ENCODE data around the gene TRAF7. TPM values are rescaled to one million over a fixed set of nuclear protein-coding genes. Genes with fewer than 3 reads are reported as not detected.

Gene TRAF7
- total RNA-seq, 1 donor from 2014 or later, result 63.4 TPM

DNA sequence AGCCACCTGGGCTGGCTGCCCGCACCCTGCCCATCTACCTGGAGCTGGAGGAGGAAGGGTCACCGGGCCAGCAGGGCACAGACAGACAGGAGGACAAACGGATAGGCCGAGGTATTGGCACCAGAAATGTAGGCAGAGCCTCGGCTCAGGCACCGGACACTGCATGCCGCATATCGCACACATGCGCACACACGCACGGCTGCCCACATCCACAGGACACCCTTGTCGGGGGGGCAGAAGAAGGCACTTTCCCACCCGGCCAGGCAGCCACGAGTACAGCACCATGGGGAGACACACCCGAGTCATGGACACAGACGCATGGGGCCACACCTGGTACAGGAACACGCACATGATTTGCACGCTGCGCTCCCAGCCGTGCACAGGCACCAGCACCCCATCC is 26.4 kb downstream of the TRAF7 start:
- H3K36me3 Mint-ChIP-seq (ENCODE audit: low read depth), result peaks cover 4% of the 10 kb centered on the region
- no peaks in the 10 kb centered on the region for H3K27me3 Mint-ChIP-seq (ENCODE audit: low read depth)

DNA sequence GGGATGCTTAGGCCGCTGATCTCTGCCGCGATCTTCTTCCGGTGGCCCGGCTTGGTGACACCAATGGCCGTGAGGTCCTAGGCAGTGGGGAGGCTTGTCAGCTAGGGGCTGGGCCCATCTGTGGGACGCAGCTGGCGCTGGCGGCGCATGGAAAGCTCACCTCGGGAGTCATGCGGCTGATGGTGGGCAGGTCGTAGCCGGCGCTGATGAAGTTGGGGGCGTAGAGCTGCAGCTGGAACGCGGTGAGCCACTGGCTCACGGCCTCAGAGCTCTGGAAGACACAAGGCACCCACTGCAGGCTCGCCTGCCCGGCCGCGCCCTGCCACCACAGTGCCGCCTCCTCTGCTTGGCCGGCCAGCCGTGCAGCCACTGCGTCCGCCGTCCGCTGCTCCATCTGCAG is 28.1 kb downstream of the TRAF7 start:
- no peak for TF ChIP-seq CTCF (IDR thresholded peaks at IDR 0.05)
- H3K27ac Mint-ChIP-seq (ENCODE audit: unreplicated experiment), result no peak overlapping the region
- DNase-seq (ENCODE audit: low spot score), result no peak
- H3K4me3 Mint-ChIP-seq (ENCODE audit: unreplicated experiment), result no peak overlapping the region
- H3K27me3 Mint-ChIP-seq (ENCODE audit: low read depth), result no peaks in the 10 kb centered on the region
- no peaks in the 10 kb centered on the region for H3K9me3 Mint-ChIP-seq (ENCODE audit: low read depth)
- H3K36me3 Mint-ChIP-seq (ENCODE audit: low read depth), result peaks cover 2% of the 10 kb centered on the region
- H3K4me1 Mint-ChIP-seq (ENCODE audit: low read depth), result no peaks in the 10 kb centered on the region

More for the DNA sequence above, 26.4 kb downstream of the TRAF7 start:
- no peak for DNase-seq (ENCODE audit: low spot score)
- TF ChIP-seq CTCF (IDR thresholded peaks at IDR 0.05), result no peak
- no peak overlapping the region for H3K4me3 Mint-ChIP-seq (ENCODE audit: unreplicated experiment)
- no peaks in the 10 kb centered on the region for H3K4me1 Mint-ChIP-seq (ENCODE audit: low read depth)
- H3K27ac Mint-ChIP-seq (ENCODE audit: unreplicated experiment), result no peak overlapping the region
- no peaks in the 10 kb centered on the region for H3K9me3 Mint-ChIP-seq (ENCODE audit: low read depth)

DNA sequence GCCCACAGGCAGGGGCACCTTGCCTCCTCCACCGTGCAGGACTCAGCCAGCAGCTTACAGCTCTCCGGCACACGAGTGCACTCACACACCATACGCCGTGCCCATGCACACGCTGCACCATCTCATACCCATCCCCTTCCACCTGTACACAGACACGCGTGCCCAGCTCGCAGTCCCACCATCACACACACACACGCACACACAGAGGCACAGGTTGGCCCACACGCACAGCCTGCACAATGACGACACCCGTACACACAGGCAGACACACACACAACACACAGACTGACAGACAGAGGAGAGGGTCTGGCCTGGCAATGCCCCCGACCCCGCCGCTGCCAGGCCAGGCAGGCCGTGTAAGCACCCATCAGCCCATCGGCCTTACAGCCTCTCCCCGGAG is 28.8 kb downstream of the TRAF7 start:
- no peak overlapping the region for H3K4me3 Mint-ChIP-seq (ENCODE audit: unreplicated experiment)
- no peaks in the 10 kb centered on the region for H3K9me3 Mint-ChIP-seq (ENCODE audit: low read depth)
- H3K27me3 Mint-ChIP-seq (ENCODE audit: low read depth), result no peaks in the 10 kb centered on the region
- no peaks in the 10 kb centered on the region for H3K4me1 Mint-ChIP-seq (ENCODE audit: low read depth)
- no peak overlapping the region for H3K27ac Mint-ChIP-seq (ENCODE audit: unreplicated experiment)
- TF ChIP-seq CTCF (IDR thresholded peaks at IDR 0.05), result no peak
- DNase-seq (ENCODE audit: low spot score), result no peak
- H3K36me3 Mint-ChIP-seq (ENCODE audit: low read depth), result peaks cover 2% of the 10 kb centered on the region

DNA sequence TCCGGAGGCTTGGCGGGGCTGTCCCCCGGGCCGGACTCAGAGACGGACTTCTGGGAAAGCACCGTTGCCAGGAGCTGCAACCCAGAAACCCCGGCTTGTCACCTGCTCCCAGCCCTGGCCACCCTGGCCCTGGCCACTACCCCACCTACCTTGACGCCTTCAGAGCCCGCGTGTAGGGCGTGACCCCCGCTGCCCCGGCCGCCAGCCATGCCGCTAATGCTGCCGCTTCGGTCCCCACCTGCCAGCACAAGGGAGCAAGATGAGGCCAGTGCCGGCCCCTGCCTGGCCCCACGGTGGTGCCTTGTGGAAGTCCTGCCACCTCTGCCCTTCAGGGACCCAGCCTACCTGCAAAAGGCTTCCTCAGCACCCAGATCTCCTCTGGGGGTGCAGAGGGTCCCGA is 29.4 kb downstream of the TRAF7 start:
- H3K4me3 Mint-ChIP-seq (ENCODE audit: unreplicated experiment), result no peak overlapping the region
- no peak for DNase-seq (ENCODE audit: low spot score)
- TF ChIP-seq CTCF (IDR thresholded peaks at IDR 0.05), result no peak
- no peaks in the 10 kb centered on the region for H3K9me3 Mint-ChIP-seq (ENCODE audit: low read depth)
- H3K27me3 Mint-ChIP-seq (ENCODE audit: low read depth), result no peaks in the 10 kb centered on the region
- H3K4me1 Mint-ChIP-seq (ENCODE audit: low read depth), result no peaks in the 10 kb centered on the region
- peaks cover 2% of the 10 kb centered on the region for H3K36me3 Mint-ChIP-seq (ENCODE audit: low read depth)
- H3K27ac Mint-ChIP-seq (ENCODE audit: unreplicated experiment), result no peak overlapping the region

- DNase-seq (ENCODE audit: low spot score), result no peak
- no peaks in the 10 kb centered on the region for H3K9me3 Mint-ChIP-seq (ENCODE audit: low read depth)
- H3K27me3 Mint-ChIP-seq (ENCODE audit: low read depth), result no peaks in the 10 kb centered on the region
- H3K36me3 Mint-ChIP-seq (ENCODE audit: low read depth), result peaks cover 2% of the 10 kb centered on the region
- no peak for TF ChIP-seq CTCF (IDR thresholded peaks at IDR 0.05)
- H3K4me3 Mint-ChIP-seq (ENCODE audit: unreplicated experiment), result no peak overlapping the region
- H3K4me1 Mint-ChIP-seq (ENCODE audit: low read depth), result no peaks in the 10 kb centered on the region
- H3K27ac Mint-ChIP-seq (ENCODE audit: unreplicated experiment), result no peak overlapping the region
Measured at GRCh38 chr16:2186064-2186463, 30.5 kb downstream of the TRAF7 start.

All from chondrocyte (in vitro differentiated cells).